Testis (tissue), 2 donors: ENCODE measurements around the gene VCL.

ENCODE experiments used
- POLR2A ChIP-seq: fragments of 450-650 bp; IDR thresholded peaks from one replicate; pipeline ENCODE4 v1.6.1; 2017; ENCODE audit warnings: antibody characterized with exemption, mild to moderate bottlenecking, moderate library complexity
- TF ChIP-seq, protein P1 (sequence below), 3 experiments: fragments of 450-650 bp in 2 of 3; fragments of 200-600 bp in 1 of 3; sonication (generic) in 1 of 3; IDR thresholded peaks; one replicate each; pipeline ENCODE4 v1.5.1; 2016 to 2019; ENCODE audit warnings: antibody characterized with exemption in 3 of 3, mild to moderate bottlenecking in 2 of 3, moderate library complexity in 1 of 3

DNA sequence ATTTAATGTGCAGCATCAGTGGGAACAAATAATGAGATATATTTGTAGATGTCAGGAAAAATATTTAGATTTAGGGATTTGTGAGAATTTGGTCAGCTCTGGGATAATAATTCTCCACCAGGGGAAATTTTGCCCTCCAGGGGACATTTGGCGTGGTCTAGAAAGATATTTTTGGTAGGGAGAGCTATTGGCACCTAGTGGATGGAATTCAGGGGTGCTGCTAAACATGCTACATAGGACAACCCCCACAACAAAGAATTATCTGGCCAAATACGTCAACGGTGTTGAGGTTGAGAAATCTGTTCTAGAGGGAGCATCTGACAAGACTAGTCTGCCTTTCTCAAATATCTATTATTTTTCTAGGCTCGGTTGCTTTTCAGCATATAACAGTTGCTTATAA lies 155.2 kb downstream of the VCL start:
- TF ChIP-seq, protein P1, sequence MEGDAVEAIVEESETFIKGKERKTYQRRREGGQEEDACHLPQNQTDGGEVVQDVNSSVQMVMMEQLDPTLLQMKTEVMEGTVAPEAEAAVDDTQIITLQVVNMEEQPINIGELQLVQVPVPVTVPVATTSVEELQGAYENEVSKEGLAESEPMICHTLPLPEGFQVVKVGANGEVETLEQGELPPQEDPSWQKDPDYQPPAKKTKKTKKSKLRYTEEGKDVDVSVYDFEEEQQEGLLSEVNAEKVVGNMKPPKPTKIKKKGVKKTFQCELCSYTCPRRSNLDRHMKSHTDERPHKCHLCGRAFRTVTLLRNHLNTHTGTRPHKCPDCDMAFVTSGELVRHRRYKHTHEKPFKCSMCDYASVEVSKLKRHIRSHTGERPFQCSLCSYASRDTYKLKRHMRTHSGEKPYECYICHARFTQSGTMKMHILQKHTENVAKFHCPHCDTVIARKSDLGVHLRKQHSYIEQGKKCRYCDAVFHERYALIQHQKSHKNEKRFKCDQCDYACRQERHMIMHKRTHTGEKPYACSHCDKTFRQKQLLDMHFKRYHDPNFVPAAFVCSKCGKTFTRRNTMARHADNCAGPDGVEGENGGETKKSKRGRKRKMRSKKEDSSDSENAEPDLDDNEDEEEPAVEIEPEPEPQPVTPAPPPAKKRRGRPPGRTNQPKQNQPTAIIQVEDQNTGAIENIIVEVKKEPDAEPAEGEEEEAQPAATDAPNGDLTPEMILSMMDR (IDR thresholded peaks at IDR 0.05): peak in 2 of 3 experiments; percentile 11 to 19
- TF ChIP-seq POLR2A: no peak
